ENCODE measurements around the gene NCOA1.

- TF ChIP-seq CTCF (IDR thresholded peaks at IDR 0.05) (no peak), POLR2AphosphoS5 (IDR thresholded peaks at IDR 0.05) (no peak), POLR2A (IDR thresholded peaks at IDR 0.05) (no peak), EP300 (IDR thresholded peaks at IDR 0.05) (no peak)
These were observed 12.8 kb upstream of the NCOA1 start for GRCh38 chr2:24478243-24478642.

Data from gastroesophageal sphincter (tissue), 3 donors.